Ishikawa (cell line): Measurements from ENCODE around the gene CMSS1.

Experiments used
- CREB1 ChIP-seq: IDR thresholded peaks from 2 replicates; pipeline ENCODE4 v1.6.1; 2012; ENCODE audit warnings: low read depth
- EGR1 ChIP-seq: IDR thresholded peaks from 2 replicates; pipeline ENCODE4 v1.6.1; 2012
- EP300 ChIP-seq: IDR thresholded peaks from 2 replicates; pipeline ENCODE4 v1.6.1; 2012; ENCODE audit warnings: borderline replicate concordance
- FOXM1 ChIP-seq: IDR thresholded peaks from 2 replicates; pipeline ENCODE4 v1.6.1; 2012; ENCODE audit warnings: low read depth, borderline replicate concordance
- MAX ChIP-seq: IDR thresholded peaks from 2 replicates; pipeline ENCODE4 v1.6.1; 2012
- NFIC ChIP-seq: IDR thresholded peaks from 2 replicates; pipeline ENCODE4 v1.6.1; 2012
- RAD21 ChIP-seq: IDR thresholded peaks from 2 replicates; pipeline ENCODE4 v1.6.1; 2012; ENCODE audit warnings: low read depth
- REST ChIP-seq: IDR thresholded peaks from 2 replicates; pipeline ENCODE4 v1.6.1; 2012; ENCODE audit warnings: low read depth, mild to moderate bottlenecking
- TAF1 ChIP-seq: IDR thresholded peaks from 2 replicates; pipeline ENCODE4 v1.6.1; 2012; ENCODE audit warnings: low read depth, mild to moderate bottlenecking
- USF1 ChIP-seq: IDR thresholded peaks from 2 replicates; pipeline ENCODE4 v1.6.1; 2012
- YY1 ChIP-seq: IDR thresholded peaks from 2 replicates; pipeline ENCODE4 v1.6.1; 2012; ENCODE audit warnings: low read depth
- ZBTB7A ChIP-seq: IDR thresholded peaks from 2 replicates; pipeline ENCODE4 v1.6.1; 2012; ENCODE audit warnings: low read depth

- no peak for TF ChIP-seq EP300
- no peak for TF ChIP-seq ZBTB7A
- TF ChIP-seq CREB1: no peak
- TF ChIP-seq RAD21: no peak
- TF ChIP-seq MAX: no peak
- TF ChIP-seq USF1: no peak
- no peak for TF ChIP-seq NFIC
- TF ChIP-seq EGR1: no peak
- TF ChIP-seq REST: no peak
- no peak for TF ChIP-seq TAF1
- no peak for TF ChIP-seq FOXM1
- TF ChIP-seq YY1: no peak
Measured at GRCh38 chr3:99774467-99774866, 43.2 kb upstream of the CMSS1 start.
